OCI-M2 (cell line): ENCODE measurements around the gene AGR2.

ENCODE experiments used
- DNase-seq: peaks from one replicate; lab custom pipeline; 2025; ENCODE audit not compliant: unreplicated experiment; lab: John Stamatoyannopoulos, UW

AGR2 gene

DNA sequence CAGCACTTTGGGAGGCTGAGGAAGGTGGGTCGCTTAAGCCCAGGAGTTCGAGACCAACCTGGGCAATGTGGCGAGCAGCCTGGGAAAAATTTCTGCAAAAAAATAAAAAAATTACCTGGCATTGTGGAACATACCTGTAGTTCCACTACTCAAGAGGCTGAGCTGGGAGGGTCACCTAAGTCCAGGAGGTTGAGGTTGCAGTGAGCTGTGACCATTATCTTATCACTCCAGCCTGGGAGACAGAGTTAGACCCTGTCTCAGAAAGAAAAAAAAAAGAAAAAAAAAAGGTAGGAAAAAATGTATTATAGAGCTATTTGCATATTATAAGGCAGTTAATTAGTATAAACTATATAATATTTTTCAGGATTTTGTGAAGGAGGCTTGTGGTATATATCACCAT, 62.3 kb downstream of the AGR2 start:
- no peak for DNase-seq
